ENCODE results near the gene TMEM30A. TPM values are rescaled to one million over a fixed set of nuclear protein-coding genes. Genes with fewer than 3 reads are reported as not detected.

TMEM30A gene
- total RNA-seq, 1 experiment from 2014 or later: 130 TPM

- ATAC-seq: no peak
- Histone ChIP-seq H3K9me3 (ENCODE audit: control insufficient read depth, insufficient read depth, low read depth, low read length) (no peaks in the 10 kb centered on the region), H3K4me1 (ENCODE audit: control insufficient read depth, insufficient read depth, low read length) (peaks cover 26% of the 10 kb centered on the region), H3K27me3 (ENCODE audit: control insufficient read depth, insufficient read depth, low read length) (no peaks in the 10 kb centered on the region), H3K4me3 (ENCODE audit: low read depth in 2 of 2, low read length in 2 of 2) (no peak overlapping the region), H3K27ac (ENCODE audit: low read length) (peak overlapping the region; percentile 54; the same call in 1 of the 2 replicates), H3K36me3 (ENCODE audit: control insufficient read depth, insufficient read depth, low read length) (no peaks in the 10 kb centered on the region; the same call in none of the 2 replicates)
- DNase-seq (ENCODE audit: low read depth, low spot score): no peak
- POLR2A ChIA-PET: no interaction called here
- BruUV-seq (replicated peaks): no TSS peak
- CTCF ChIA-PET: no interaction called here
- intact Hi-C loops (cut with micrococcal nuclease; ENCODE audit: unreplicated experiment): no loop called here
- TF ChIP-seq SIN3A (IDR thresholded peaks at IDR 0.05; ENCODE audit: borderline replicate concordance, insufficient read depth, low read depth, low read length) (no peak), POLR2AphosphoS5 (IDR thresholded peaks at IDR 0.05; ENCODE audit: low read depth, low read length) (no peak), CTCF (IDR thresholded peaks at IDR 0.05) (no peak), TCF7L2 (IDR thresholded peaks at IDR 0.05; ENCODE audit: low read depth, low read length) (no peak), REST (IDR thresholded peaks at IDR 0.05; ENCODE audit: insufficient read depth in 1 of 2, low read depth in 2 of 2, low read length in 1 of 2) (no peak)
- in situ Hi-C loops (cut with HindIII; ENCODE audit: low pct_unique_long_range_greater_than_20kb, low sequenced_read_pairs): no loop called here
Observed at GRCh38 chr6:75280131-75280855, 4.3 kb downstream of the TMEM30A start.

- Histone ChIP-seq H3K4me1 (ENCODE audit: control insufficient read depth, insufficient read depth, low read length) (peaks cover 26% of the 10 kb centered on the region), H3K27me3 (ENCODE audit: control insufficient read depth, insufficient read depth, low read length) (no peaks in the 10 kb centered on the region), H3K9me3 (ENCODE audit: control insufficient read depth, insufficient read depth, low read depth, low read length) (no peaks in the 10 kb centered on the region), H3K27ac (ENCODE audit: low read length) (no peak overlapping the region), H3K36me3 (ENCODE audit: control insufficient read depth, insufficient read depth, low read length) (no peaks in the 10 kb centered on the region; the same call in none of the 2 replicates), H3K4me3 (ENCODE audit: low read depth in 2 of 2, low read length in 2 of 2) (no peak overlapping the region)
- TF ChIP-seq CTCF (IDR thresholded peaks at IDR 0.05) (no peak), POLR2AphosphoS5 (IDR thresholded peaks at IDR 0.05; ENCODE audit: low read depth, low read length) (no peak)
- ChIA-PET CTCF (interaction anchor here (1.2 kb wide), 1 partner anchor 13 kb away, joined by 4 read pairs; no protein-coding TSS in a partner anchor), POLR2A (no interaction called here)
- BruUV-seq (replicated peaks): no TSS peak
- ATAC-seq (no peak), DNase-seq (ENCODE audit: low read depth, low spot score) (no peak)
- in situ Hi-C loops (cut with HindIII; ENCODE audit: low pct_unique_long_range_greater_than_20kb, low sequenced_read_pairs) (no loop called here), intact Hi-C loops (cut with micrococcal nuclease; ENCODE audit: unreplicated experiment) (no loop called here)
Observed at GRCh38 chr6:75279418-75279817, 5.2 kb downstream of the TMEM30A start.
